GM19467 (cell line): ENCODE data around the gene PARP16.

Experiments
- ATAC-seq: cut with Tn5 transposase; IDR thresholded peaks from one replicate; pipeline ENCODE4 v1.9.1; 2021; ENCODE audit warnings: mild to moderate bottlenecking, moderate library complexity; ENCODE audit not compliant: unreplicated experiment

The PARP16 gene

GRCh38 chr15:65208647-65209046 is 78.0 kb downstream of the PARP16 start:
- no peak for ATAC-seq
